K562 (cell line): ENCODE data around the gene CRIM1. TPM values are rescaled to one million over a fixed set of nuclear protein-coding genes. Genes with fewer than 3 reads are reported as not detected.

Experiments used
- DIDO1 ChIP-seq: fragments of 450-650 bp; IDR thresholded peaks from 2 replicates; pipeline ENCODE4 v1.6.1; 2016; ENCODE audit warnings: low read depth, missing biosample characterization, missing genetic modification characterization
- FOXA3 ChIP-seq, 2 experiments: fragments of 450-650 bp in 1 of 2; sonication (generic) in 1 of 2; formaldehyde crosslinking; IDR thresholded peaks in 1 of 2; conservative IDR thresholded peaks in 1 of 2; 2 replicates each; pipeline versions ENCODE4 v1.4.0 to v1.8.0; 2020 to 2022; ENCODE audit warnings: mild to moderate bottlenecking in 2 of 2, missing genetic modification reagents in 1 of 2
- NCOR1 ChIP-seq: fragments of 450-650 bp; IDR thresholded peaks from 2 replicates; pipeline ENCODE4 v1.6.1; 2016; ENCODE audit warnings: mild to moderate bottlenecking, moderate library complexity
- REST ChIP-seq, 2 experiments: fragments of 450-650 bp; formaldehyde crosslinking in 1 of 2; IDR thresholded peaks; 2 replicates each; pipeline versions ENCODE4 v1.4.0 to v1.6.1; 2014 to 2020; ENCODE audit warnings: mild to moderate bottlenecking in 2 of 2, borderline replicate concordance in 1 of 2, low read depth in 1 of 2
- TRIM24 ChIP-seq, 2 experiments: fragments of 450-650 bp; IDR thresholded peaks; 2 replicates each; pipeline ENCODE4 v1.6.1; 2016
- TRIM28 ChIP-seq: fragments of 450-650 bp; IDR thresholded peaks from 2 replicates; pipeline ENCODE4 v1.6.1; 2017
- ZBED1 ChIP-seq: IDR thresholded peaks from 2 replicates; pipeline ENCODE4 v1.6.1; 2014
- ZNF324 ChIP-seq: fragments of 250-450 bp; sonication (Bioruptor Pico); IDR thresholded peaks from 2 replicates; pipeline ENCODE4 v1.4.0; 2020; ENCODE audit warnings: mild to moderate bottlenecking
- polyA plus RNA-seq, 8 experiments: library from polyadenylated mRNA; depleted of rRNA in 4 of 8; stranded (reverse) in 5 of 8; unstranded in 3 of 8; fragments of >200 nt; fragmentation: Nextera tagmentation in 2 of 8; fragmentation: Illumina TruSeq in 1 of 8; extraction: Ambion mirVana in 2 of 8; extraction: Trizol in 1 of 8; gene quantifications; 2 replicates each; pipeline versions ENCODE4 v1.2.1 to v1.2.3, GENCODE V29; 2011 to 2014; ENCODE audit warnings: inconsistent platforms in 1 of 8, missing spikeins in 1 of 8
- total RNA-seq, 7 experiments: library from RNA; depleted of rRNA in 6 of 7; stranded (reverse); fragments of >200 nt in 6 of 7; fragmentation: Illumina TruSeq in 2 of 7; extraction: Trizol in 2 of 7; gene quantifications; 2 replicates each; pipeline versions ENCODE4 v1.2.1 to v1.2.3, GENCODE V29; 2011 to 2021; ENCODE audit warnings: low replicate concordance in 1 of 7

CRIM1 gene
- total and polyA plus RNA-seq, 9 of the 15 experiments (the other 6 are each of a cell fraction or from before 2014, with no cell fraction given) = 0.01 to 0.36 (median 0.06) TPM; not detected in 1

DNA sequence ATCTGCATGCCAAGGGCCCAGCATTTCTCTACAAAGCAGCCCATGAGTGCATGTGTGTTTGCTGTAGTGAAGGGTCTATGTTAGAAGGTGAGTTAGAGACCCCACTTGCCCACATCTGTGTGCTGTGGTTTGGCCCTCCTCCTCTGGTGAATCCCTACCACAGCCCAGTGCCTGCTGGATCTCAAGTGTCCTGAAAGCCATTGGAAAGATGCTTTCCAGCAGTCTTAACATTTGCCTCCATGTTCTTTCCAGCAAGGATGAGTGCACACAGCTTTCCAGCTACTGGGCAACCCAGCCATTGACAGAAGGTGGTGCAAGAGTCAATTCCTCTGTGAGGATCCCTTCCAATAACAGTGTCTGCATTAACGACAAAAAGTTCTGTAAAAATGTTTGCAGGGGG lies 13.6 kb downstream of the CRIM1 start (continued):
- TF ChIP-seq REST (IDR thresholded peaks at IDR 0.05; ENCODE audit: borderline replicate concordance) = no peak
- TF ChIP-seq REST (CRISPR knock-in tag; IDR thresholded peaks at IDR 0.05; ENCODE audit: low read depth) = no peak
- TF ChIP-seq DIDO1 (tag) = no peak
- no peak for TF ChIP-seq NCOR1
- TF ChIP-seq TRIM24 (IDR thresholded peaks at IDR 0.05) = no peak
- TF ChIP-seq FOXA3 (CRISPR knock-in tag; conservative IDR thresholded peaks at IDR 0.05 in 1 of 2, IDR thresholded peaks at IDR 0.05 in 1 of 2) = no peak
- TF ChIP-seq ZNF324 (CRISPR knock-in tag) = no peak
- TF ChIP-seq TRIM28 = no peak
- TF ChIP-seq ZBED1 = no peak
